Measurements from ENCODE around the gene LRMDA. TPM values are rescaled to one million over a fixed set of nuclear protein-coding genes. Genes with fewer than 3 reads are reported as not detected.

LRMDA gene
- polyA plus RNA-seq, 2 of the 4 experiments (the other 2 are of a cell fraction) = 4.6 to 5.2 TPM

DNA sequence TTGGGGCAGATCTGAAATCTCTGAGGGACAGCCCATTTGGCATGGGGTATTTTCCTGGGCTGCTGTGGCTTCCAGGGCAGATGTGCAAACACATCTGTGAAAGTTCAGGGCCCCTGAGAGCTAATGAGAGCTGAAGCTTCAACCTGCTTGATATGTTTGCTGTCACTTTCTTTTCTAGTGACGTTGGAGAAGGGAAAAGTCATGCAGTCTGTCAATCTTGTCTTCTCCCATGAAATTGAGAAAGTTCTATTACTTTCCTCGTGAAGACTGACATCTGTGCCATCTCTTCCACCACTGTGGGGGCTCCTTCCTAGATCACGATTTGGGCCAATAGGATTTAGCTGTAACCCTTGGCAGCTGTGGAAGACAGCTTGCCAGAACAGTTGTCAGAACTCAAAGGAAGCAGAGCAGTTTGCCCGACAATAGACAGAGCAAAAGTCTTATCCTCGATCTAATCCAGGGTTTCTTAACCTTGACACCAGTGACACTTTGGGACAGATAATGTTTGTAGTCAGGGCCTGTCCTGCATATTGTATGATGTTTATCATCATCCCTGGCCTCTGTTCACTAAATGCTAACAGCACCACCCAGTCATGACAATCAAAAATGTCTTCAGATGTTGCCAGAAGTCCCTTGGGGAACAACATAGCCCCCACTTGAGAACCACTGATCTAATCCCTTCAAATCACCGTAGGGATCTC is 586.5 kb downstream of the LRMDA start:
- no peak overlapping the region for H3K27ac ChIP-seq
- FAIRE-seq = no peak
- WGBS (ENCODE audit: missing lambda C conversion rate) = 39% methylated on average over 6 of the region's 6 CpGs
- no peak for TF ChIP-seq CHD4 (IDR thresholded peaks at IDR 0.05; ENCODE audit: borderline replicate concordance)
- TF ChIP-seq, protein P1, sequence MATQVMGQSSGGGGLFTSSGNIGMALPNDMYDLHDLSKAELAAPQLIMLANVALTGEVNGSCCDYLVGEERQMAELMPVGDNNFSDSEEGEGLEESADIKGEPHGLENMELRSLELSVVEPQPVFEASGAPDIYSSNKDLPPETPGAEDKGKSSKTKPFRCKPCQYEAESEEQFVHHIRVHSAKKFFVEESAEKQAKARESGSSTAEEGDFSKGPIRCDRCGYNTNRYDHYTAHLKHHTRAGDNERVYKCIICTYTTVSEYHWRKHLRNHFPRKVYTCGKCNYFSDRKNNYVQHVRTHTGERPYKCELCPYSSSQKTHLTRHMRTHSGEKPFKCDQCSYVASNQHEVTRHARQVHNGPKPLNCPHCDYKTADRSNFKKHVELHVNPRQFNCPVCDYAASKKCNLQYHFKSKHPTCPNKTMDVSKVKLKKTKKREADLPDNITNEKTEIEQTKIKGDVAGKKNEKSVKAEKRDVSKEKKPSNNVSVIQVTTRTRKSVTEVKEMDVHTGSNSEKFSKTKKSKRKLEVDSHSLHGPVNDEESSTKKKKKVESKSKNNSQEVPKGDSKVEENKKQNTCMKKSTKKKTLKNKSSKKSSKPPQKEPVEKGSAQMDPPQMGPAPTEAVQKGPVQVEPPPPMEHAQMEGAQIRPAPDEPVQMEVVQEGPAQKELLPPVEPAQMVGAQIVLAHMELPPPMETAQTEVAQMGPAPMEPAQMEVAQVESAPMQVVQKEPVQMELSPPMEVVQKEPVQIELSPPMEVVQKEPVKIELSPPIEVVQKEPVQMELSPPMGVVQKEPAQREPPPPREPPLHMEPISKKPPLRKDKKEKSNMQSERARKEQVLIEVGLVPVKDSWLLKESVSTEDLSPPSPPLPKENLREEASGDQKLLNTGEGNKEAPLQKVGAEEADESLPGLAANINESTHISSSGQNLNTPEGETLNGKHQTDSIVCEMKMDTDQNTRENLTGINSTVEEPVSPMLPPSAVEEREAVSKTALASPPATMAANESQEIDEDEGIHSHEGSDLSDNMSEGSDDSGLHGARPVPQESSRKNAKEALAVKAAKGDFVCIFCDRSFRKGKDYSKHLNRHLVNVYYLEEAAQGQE (IDR thresholded peaks at IDR 0.05) = peak; percentile 42
- ATAC-seq = no peak
- no peak overlapping the region for H3K4me3 ChIP-seq
- no peaks in the 10 kb centered on the region for H3K9me3 ChIP-seq
- POLR2A ChIA-PET = no interaction called here
- no peak for DNase-seq (ENCODE audit: low read depth in 1 of 2, low spot score in 1 of 2)
- no peaks in the 10 kb centered on the region for H3K4me1 ChIP-seq
- CTCF ChIA-PET = interaction anchor here (0.6 to 1.5 kb wide), 2 partner anchors 15 to 255 kb away, joined by 3 read pairs; no protein-coding TSS in a partner anchor
- H3K4me2 ChIP-seq = no peak overlapping the region

DNA sequence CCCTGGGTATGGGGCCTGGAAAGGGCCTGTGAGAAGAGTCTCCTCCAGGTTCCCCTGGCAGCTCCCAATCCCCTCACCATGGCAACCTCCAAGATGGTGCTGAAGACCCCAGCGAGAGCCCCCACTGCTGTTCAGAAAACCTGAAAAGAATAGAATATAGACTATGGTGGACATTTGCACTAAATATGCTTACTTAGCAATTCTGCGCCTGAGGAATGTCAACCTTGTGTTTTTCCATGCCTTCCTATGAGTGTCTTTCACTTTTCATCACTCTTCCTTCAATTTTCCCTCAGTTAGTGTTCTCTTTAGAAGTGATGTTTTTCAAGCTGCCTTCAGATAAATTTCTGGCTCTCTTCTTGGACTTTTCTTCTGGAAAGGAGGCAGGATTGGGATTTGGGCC is 589.2 kb downstream of the LRMDA start:
- CTCF ChIA-PET = interaction anchor here (1.1 to 1.9 kb wide), 2 partner anchors 16 to 53 kb away, joined by 3 to 7 read pairs; no protein-coding TSS in a partner anchor
- DNase-seq (ENCODE audit: low read depth in 1 of 2, low spot score in 1 of 2) (no peak), ATAC-seq (no peak), FAIRE-seq (no peak)
- H3K27ac ChIP-seq = no peak overlapping the region
- POLR2A ChIA-PET = no interaction called here
- no peaks in the 10 kb centered on the region for H3K4me1 ChIP-seq
- no peaks in the 10 kb centered on the region for H3K9me3 ChIP-seq
- WGBS (ENCODE audit: missing lambda C conversion rate) = 49% methylated on average over 2 of the region's 2 CpGs
- TF ChIP-seq MAFK (IDR thresholded peaks at IDR 0.05; ENCODE audit: partially characterized antibody) = peak; percentile 95
- TF ChIP-seq JUN (IDR thresholded peaks at IDR 0.05) = no peak
- no peak overlapping the region for H3K4me2 ChIP-seq
- H3K4me3 ChIP-seq = no peak overlapping the region

DNA sequence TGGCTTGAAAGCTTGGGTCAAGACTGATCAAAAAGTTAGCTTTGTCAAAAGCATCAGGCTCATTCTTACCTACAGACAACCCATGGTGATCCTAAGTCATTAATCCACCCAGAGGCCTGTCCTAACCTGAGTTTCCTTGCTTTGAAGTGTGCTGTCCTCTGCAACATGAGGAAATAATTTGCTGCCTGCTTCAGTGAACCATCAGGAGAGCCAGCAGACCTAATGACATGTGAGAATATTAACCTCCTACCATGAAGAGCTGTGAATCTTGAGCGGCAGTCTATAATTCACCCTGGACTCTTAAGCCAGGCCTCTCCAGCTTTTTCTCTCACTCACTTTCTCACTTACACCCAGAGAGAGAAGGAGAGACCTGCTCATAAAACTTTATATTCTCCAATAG is 590.0 kb downstream of the LRMDA start:
- POLR2A ChIA-PET = no interaction called here
- DNase-seq (ENCODE audit: low read depth in 1 of 2, low spot score in 1 of 2) (no peak), FAIRE-seq (no peak), ATAC-seq (no peak)
- Histone ChIP-seq H3K4me1 (no peaks in the 10 kb centered on the region), H3K4me3 (no peak overlapping the region), H3K4me2 (no peak overlapping the region), H3K27ac (no peak overlapping the region), H3K9me3 (no peaks in the 10 kb centered on the region)
- no peak for TF ChIP-seq HOXB13 (CRISPR knock-in tag; IDR thresholded peaks at IDR 0.05; ENCODE audit: low read depth)
- TF ChIP-seq, protein P2, sequence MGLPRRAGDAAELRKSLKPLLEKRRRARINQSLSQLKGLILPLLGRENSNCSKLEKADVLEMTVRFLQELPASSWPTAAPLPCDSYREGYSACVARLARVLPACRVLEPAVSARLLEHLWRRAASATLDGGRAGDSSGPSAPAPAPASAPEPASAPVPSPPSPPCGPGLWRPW (IDR thresholded peaks at IDR 0.05) = no peak
- TF ChIP-seq, protein P3, sequence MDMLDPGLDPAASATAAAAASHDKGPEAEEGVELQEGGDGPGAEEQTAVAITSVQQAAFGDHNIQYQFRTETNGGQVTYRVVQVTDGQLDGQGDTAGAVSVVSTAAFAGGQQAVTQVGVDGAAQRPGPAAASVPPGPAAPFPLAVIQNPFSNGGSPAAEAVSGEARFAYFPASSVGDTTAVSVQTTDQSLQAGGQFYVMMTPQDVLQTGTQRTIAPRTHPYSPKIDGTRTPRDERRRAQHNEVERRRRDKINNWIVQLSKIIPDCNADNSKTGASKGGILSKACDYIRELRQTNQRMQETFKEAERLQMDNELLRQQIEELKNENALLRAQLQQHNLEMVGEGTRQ (IDR thresholded peaks at IDR 0.05) = no peak
- no peak for TF ChIP-seq EHF (CRISPR knock-in tag; IDR thresholded peaks at IDR 0.05)
- CTCF ChIA-PET = interaction anchor here (1.1 to 1.9 kb wide), 2 partner anchors 15 to 53 kb away, joined by 3 to 7 read pairs; no protein-coding TSS in a partner anchor
- WGBS (ENCODE audit: missing lambda C conversion rate) = 94% methylated on average over 1 of the region's 1 CpG

DNA sequence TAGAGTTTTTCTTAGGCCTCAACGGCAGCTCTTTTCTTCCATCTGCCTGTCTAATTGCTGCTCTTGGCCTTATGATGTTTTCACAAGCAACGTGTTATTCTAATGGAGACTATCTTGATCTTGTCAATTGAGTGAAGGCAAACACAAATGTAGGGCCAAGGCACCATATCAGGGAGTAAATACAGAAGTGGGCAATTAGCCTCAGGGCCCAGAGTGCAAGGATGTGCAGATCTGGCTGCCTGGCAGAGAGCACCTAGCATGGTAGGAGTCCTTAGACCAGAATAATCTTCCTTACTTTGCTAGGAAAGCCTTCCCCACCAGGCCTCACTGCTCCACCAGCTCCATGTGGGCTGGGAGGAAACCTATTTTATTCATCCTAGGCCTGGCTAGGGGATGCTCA is 590.9 kb downstream of the LRMDA start:
- no peak for FAIRE-seq
- POLR2A ChIA-PET = no interaction called here
- WGBS (ENCODE audit: missing lambda C conversion rate) = 57% methylated on average over 2 of the region's 2 CpGs

More for the DNA sequence above, 590.9 kb downstream of the LRMDA start:
- no peaks in the 10 kb centered on the region for H3K9me3 ChIP-seq
- no peak overlapping the region for H3K4me3 ChIP-seq
- TF ChIP-seq MYC (IDR thresholded peaks at IDR 0.05; ENCODE audit: borderline replicate concordance, low read length) = no peak
- TF ChIP-seq ESRRA (IDR thresholded peaks at IDR 0.05; ENCODE audit: borderline replicate concordance, low read length) = no peak
- TF ChIP-seq CEBPB (IDR thresholded peaks at IDR 0.05) = no peak
- TF ChIP-seq HDAC2 (IDR thresholded peaks at IDR 0.05) = no peak
- TF ChIP-seq FOSL2 (IDR thresholded peaks at IDR 0.05) = no peak
- no peak for TF ChIP-seq FOSL2 (CRISPR knock-in tag; IDR thresholded peaks at IDR 0.05)
- TF ChIP-seq, protein P4, sequence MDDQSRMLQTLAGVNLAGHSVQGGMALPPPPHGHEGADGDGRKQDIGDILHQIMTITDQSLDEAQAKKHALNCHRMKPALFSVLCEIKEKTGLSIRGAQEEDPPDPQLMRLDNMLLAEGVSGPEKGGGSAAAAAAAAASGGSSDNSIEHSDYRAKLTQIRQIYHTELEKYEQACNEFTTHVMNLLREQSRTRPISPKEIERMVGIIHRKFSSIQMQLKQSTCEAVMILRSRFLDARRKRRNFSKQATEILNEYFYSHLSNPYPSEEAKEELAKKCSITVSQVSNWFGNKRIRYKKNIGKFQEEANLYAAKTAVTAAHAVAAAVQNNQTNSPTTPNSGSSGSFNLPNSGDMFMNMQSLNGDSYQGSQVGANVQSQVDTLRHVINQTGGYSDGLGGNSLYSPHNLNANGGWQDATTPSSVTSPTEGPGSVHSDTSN (IDR thresholded peaks at IDR 0.05) = no peak
- no peak for TF ChIP-seq KDM1A (IDR thresholded peaks at IDR 0.05; ENCODE audit: low read depth)
- TF ChIP-seq, protein P5, sequence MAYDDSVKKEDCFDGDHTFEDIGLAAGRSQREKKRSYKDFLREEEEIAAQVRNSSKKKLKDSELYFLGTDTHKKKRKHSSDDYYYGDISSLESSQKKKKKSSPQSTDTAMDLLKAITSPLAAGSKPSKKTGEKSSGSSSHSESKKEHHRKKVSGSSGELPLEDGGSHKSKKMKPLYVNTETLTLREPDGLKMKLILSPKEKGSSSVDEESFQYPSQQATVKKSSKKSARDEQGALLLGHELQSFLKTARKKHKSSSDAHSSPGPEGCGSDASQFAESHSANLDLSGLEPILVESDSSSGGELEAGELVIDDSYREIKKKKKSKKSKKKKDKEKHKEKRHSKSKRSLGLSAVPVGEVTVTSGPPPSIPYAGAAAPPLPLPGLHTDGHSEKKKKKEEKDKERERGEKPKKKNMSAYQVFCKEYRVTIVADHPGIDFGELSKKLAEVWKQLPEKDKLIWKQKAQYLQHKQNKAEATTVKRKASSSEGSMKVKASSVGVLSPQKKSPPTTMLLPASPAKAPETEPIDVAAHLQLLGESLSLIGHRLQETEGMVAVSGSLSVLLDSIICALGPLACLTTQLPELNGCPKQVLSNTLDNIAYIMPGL (CRISPR knock-in tag; IDR thresholded peaks at IDR 0.05; ENCODE audit: borderline replicate concordance) = no peak
- no peak for TF ChIP-seq HOXB13 (CRISPR knock-in tag; IDR thresholded peaks at IDR 0.05; ENCODE audit: low read depth)
- no peak for TF ChIP-seq NR3C1 (IDR thresholded peaks at IDR 0.05)
- TF ChIP-seq TFCP2L1 (CRISPR knock-in tag; IDR thresholded peaks at IDR 0.05) = no peak
- no peak for TF ChIP-seq ZFP36 (IDR thresholded peaks at IDR 0.05; ENCODE audit: borderline replicate concordance, partially characterized antibody)
- TF ChIP-seq CHD4 (IDR thresholded peaks at IDR 0.05; ENCODE audit: borderline replicate concordance) = no peak
- TF ChIP-seq NPAS2 (CRISPR knock-in tag; IDR thresholded peaks at IDR 0.05; ENCODE audit: borderline replicate concordance) = no peak
- H3K27ac ChIP-seq = no peak overlapping the region
- H3K4me2 ChIP-seq = no peak overlapping the region
- no peaks in the 10 kb centered on the region for H3K4me1 ChIP-seq
- ATAC-seq (no peak), DNase-seq (ENCODE audit: low read depth in 1 of 2, low spot score in 1 of 2) (no peak)
- CTCF ChIA-PET = interaction anchor here (2.6 kb wide), 1 partner anchor 14 kb away, joined by 13 read pairs; no protein-coding TSS in a partner anchor

Data from A549 (cell line).